Kidney (tissue), 14 donors: ENCODE results near the gene PAK3. TPM values are rescaled to one million over a fixed set of nuclear protein-coding genes. Genes with fewer than 3 reads are reported as not detected.
A peak's percentile ranks its signal among the peaks of the same experiment; 100 is the strongest.

Experiments
- DNase-seq, 5 donors: peaks; one replicate each; pipeline ENCODE4 v3.0.0-alpha.2; 2013 to 2020
- FAIRE-seq: peaks from 2 replicates; lab custom pipeline; 2012; peaks lifted over from hg19 to GRCh38; lab: Jason Lieb, UNC
- H3K27ac ChIP-seq, 2 donors: one replicate each; pipeline ENCODE4 v1.7.0; 2013; ENCODE audit warnings: low read depth in 2 of 2, low read length in 2 of 2, inconsistent platforms in 1 of 2
- H3K27me3 ChIP-seq: one replicate; pipeline ENCODE4 v1.7.1; 2013; ENCODE audit warnings: low read length, inconsistent platforms; ENCODE audit not compliant: control insufficient read depth, insufficient read depth
- H3K36me3 ChIP-seq, 3 donors: one replicate each; pipeline versions ENCODE4 v1.7.0 to v1.7.1; 2013; ENCODE audit warnings: low read length in 3 of 3, control low read depth in 1 of 3, inconsistent platforms in 1 of 3; ENCODE audit not compliant: insufficient read depth in 3 of 3, control insufficient read depth in 2 of 3
- H3K4me1 ChIP-seq, 3 donors: one replicate each; pipeline versions ENCODE4 v1.7.0 to v1.7.1; 2013; ENCODE audit warnings: low read length in 3 of 3, inconsistent platforms in 1 of 3, low read depth in 1 of 3; ENCODE audit not compliant: control insufficient read depth in 2 of 3, insufficient read depth in 2 of 3
- H3K4me3 ChIP-seq, 3 donors: one replicate each; pipeline versions ENCODE4 v1.7.0 to v1.8.1; 2013; ENCODE audit warnings: low read length in 3 of 3, control low read depth in 1 of 3, inconsistent platforms in 1 of 3
- H3K9ac ChIP-seq, 3 donors: one replicate each; pipeline versions ENCODE4 v1.7.0 to v1.7.1; 2013; ENCODE audit warnings: low read length in 3 of 3, control low read depth in 1 of 3, inconsistent platforms in 1 of 3
- H3K9me3 ChIP-seq, 3 donors: one replicate each; pipeline versions ENCODE4 v1.7.0 to v1.7.1; 2013; ENCODE audit warnings: low read length in 3 of 3, control low read depth in 1 of 3, inconsistent platforms in 1 of 3; ENCODE audit not compliant: control insufficient read depth in 2 of 3, insufficient read depth in 1 of 3
- intact Hi-C: fragments of 100-400 bp; cut with DNase I; formaldehyde crosslinking; loops from one replicate; pipeline ENCODE4 v1.11.1; 2022
- polyA plus RNA-seq: library from polyadenylated mRNA; stranded (reverse); fragments of 350-450 nt; fragmentation: Illumina TruSeq; extraction: RNeasy Lipid Tissue Mini Kit (QIAGEN cat#74804); gene quantifications from one replicate; pipeline ENCODE4 v1.2.3, GENCODE V29; 2014; ENCODE audit warnings: low read depth, low replicate concordance; ENCODE audit not compliant: insufficient read depth
- total RNA-seq: library from RNA; stranded (reverse); fragmentation: NEBNext Ultra II Directional; extraction: Animal tissue kit (Norgen Biotek cat#: 25700); gene quantifications from one replicate; pipeline ENCODE4 v1.2.1, GENCODE V29; 2021
- TF ChIP-seq, protein P1 (sequence below): IDR thresholded peaks from 3 replicates; pipeline ENCODE4 v1.5.1; 2012; ENCODE audit warnings: mild to moderate bottlenecking, moderate library complexity, borderline replicate concordance; ENCODE audit not compliant: insufficient read depth; ENCODE audit errors: extremely low read depth
- donor health status: control.
- donor health status: control.
- donor health status: control.
- donor health status: control.
- donor health status: control.
- donor health status: DM: yes; HTN: yes; CAD: no.
- donor health status: Normal renal cell carcinoma (clear cell type).

PAK3 gene
- total and polyA plus RNA-seq, 2 donors from 2014 or later: 0.24 to 2.1 TPM

- intact Hi-C loops: no loop called here
- no peak overlapping the region for H3K4me3 ChIP-seq
- DNase-seq (no peak), FAIRE-seq (no peak)
- H3K4me1 ChIP-seq: no peaks in the 10 kb centered on the region
- H3K27me3 ChIP-seq: peaks cover 11% of the 10 kb centered on the region
- H3K9ac ChIP-seq: no peak overlapping the region
- H3K36me3 ChIP-seq: no peaks in the 10 kb centered on the region
- H3K27ac ChIP-seq: no peak overlapping the region
- TF ChIP-seq, protein P1, sequence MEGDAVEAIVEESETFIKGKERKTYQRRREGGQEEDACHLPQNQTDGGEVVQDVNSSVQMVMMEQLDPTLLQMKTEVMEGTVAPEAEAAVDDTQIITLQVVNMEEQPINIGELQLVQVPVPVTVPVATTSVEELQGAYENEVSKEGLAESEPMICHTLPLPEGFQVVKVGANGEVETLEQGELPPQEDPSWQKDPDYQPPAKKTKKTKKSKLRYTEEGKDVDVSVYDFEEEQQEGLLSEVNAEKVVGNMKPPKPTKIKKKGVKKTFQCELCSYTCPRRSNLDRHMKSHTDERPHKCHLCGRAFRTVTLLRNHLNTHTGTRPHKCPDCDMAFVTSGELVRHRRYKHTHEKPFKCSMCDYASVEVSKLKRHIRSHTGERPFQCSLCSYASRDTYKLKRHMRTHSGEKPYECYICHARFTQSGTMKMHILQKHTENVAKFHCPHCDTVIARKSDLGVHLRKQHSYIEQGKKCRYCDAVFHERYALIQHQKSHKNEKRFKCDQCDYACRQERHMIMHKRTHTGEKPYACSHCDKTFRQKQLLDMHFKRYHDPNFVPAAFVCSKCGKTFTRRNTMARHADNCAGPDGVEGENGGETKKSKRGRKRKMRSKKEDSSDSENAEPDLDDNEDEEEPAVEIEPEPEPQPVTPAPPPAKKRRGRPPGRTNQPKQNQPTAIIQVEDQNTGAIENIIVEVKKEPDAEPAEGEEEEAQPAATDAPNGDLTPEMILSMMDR: no peak
- no peaks in the 10 kb centered on the region for H3K9me3 ChIP-seq
These were observed 169.5 kb downstream of the PAK3 start for GRCh38 chrX:111265486-111265885.

DNA sequence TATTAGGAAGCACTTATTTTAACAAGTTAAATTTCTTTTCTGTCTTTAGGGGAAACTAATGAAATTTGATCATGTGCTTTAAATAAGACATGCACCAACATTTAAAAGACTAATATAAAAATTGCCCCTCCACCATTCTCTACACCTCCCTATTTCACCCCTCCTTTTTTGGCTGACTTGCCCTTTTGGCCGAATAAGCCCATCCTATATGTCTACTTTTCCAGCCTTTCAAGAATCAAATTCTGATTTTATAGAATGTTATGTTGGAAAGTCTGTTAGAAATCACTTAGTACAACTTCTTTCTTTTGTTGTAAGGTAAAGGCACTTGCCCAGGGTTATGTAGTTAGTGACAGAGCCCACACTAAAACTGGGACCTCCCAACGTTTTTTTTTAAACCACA lies 172.5 kb downstream of the PAK3 start:
- Histone ChIP-seq H3K36me3 (no peaks in the 10 kb centered on the region), H3K4me3 (no peak overlapping the region), H3K9ac (no peak overlapping the region), H3K27ac (no peak overlapping the region), H3K27me3 (peaks cover 10% of the 10 kb centered on the region), H3K4me1 (no peaks in the 10 kb centered on the region), H3K9me3 (no peaks in the 10 kb centered on the region)
- no peak for FAIRE-seq
- TF ChIP-seq, protein P1: no peak
- intact Hi-C loops: no loop called here
- no peak for DNase-seq

- Histone ChIP-seq H3K9ac (no peak within 1 kb of the TSS), H3K9me3 (no peaks in the 10 kb centered on the region), H3K36me3 (no peaks in the 10 kb centered on the region), H3K27ac (no peak within 1 kb of the TSS), H3K4me3 (peak within 1 kb of the TSS in 1 of 3 donors; percentile 11), H3K27me3 (peaks cover 10% of the 10 kb centered on the region), H3K4me1 (no peaks in the 10 kb centered on the region)
- TF ChIP-seq, protein P1: no peak
- intact Hi-C loops: no loop called here
- no peak for FAIRE-seq
- DNase-seq: peak; percentile 41 to 73 (median 69)
These were observed 174.3 kb downstream of the PAK3 start, which contains the start of gene CAPN6 for GRCh38 chrX:111270339-111270738. Gene CAPN6 (minus strand): TSS chrX:111270483. CDS start chrX:111263936, 6,547 bp downstream.

Other genes starting within 250 kb of the PAK3 start
- gene CAPN6, start 174.3 kb downstream of the PAK3 start, total RNA-seq: 25.0 TPM
- gene CAPN6, start 174.3 kb downstream of the PAK3 start, polyA plus RNA-seq: 5.5 TPM